Measurements from ENCODE around the gene LYPD6B. TPM values are rescaled to one million over a fixed set of nuclear protein-coding genes. Genes with fewer than 3 reads are reported as not detected.

The LYPD6B gene
- total RNA-seq, 1 donor from 2014 or later: 4.3 TPM

GRCh38 chr2:149112068-149112467 is 73.6 kb downstream of the LYPD6B start:
- no peak for DNase-seq (ENCODE audit: low spot score)

- DNase-seq (ENCODE audit: low spot score): no peak
Measured at GRCh38 chr2:149112713-149113112, 74.2 kb downstream of the LYPD6B start.

DNA sequence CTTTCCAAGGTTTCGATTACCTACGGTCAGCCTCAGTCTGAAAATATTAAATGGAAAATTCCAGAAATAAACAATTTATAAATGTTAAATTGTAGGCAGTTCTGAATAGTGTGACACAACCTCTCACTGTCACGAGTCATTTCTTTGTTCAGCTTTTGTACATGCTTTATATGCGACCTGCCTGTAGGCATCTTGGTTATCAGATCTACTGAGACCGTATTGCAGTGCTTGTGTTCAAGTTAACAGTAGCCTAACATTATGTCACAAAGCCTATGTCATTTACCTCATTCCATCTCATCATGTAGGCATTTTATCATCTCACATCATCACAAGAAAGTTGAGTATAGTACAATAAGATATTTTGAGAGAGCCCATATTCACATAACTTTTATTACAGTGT is 77.3 kb downstream of the LYPD6B start:
- no peak for DNase-seq (ENCODE audit: low spot score)

DNA sequence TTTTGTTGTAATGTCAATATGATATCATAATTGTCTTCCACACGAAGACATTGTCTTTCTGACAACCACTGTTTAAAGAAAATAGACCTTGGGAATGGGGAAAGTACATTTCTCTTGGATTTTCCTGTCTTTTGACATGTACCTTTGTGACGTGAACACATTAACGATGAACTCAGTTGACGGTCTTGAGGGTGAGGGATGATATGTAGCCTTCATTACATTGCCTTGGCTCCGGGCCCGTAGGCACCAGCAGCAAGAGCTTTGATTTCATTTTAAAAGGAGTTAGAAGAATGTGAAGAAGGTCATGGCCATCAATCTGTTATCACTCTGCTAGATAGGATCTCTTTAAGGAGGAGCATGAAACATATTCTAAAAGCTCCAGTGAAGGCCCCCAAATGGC is 80.9 kb downstream of the LYPD6B start:
- peak; percentile 74 for DNase-seq (ENCODE audit: low spot score)

DNA sequence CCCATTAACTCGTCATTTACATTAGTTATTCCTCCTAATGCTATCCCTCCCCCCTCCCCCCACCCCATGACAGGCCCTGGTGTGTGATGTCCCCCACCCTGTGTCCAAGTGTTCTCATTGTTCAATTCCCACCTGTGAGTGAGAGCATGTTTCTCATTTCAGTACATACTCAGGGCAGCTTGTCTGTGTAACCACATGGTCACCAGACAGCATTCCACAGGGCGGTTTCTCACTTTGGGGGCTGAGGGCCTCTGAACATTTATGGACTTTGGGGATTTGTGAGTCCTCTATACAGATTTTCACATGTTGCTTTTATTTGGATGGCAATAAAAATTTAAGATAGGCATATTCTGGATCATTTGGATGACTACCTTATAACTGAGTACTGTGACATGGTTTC is 84.0 kb downstream of the LYPD6B start:
- DNase-seq (ENCODE audit: low spot score): peak; percentile 82

- DNase-seq (ENCODE audit: low spot score): no peak
Measured at GRCh38 chr2:149125031-149125725, 86.7 kb downstream of the LYPD6B start.

DNA sequence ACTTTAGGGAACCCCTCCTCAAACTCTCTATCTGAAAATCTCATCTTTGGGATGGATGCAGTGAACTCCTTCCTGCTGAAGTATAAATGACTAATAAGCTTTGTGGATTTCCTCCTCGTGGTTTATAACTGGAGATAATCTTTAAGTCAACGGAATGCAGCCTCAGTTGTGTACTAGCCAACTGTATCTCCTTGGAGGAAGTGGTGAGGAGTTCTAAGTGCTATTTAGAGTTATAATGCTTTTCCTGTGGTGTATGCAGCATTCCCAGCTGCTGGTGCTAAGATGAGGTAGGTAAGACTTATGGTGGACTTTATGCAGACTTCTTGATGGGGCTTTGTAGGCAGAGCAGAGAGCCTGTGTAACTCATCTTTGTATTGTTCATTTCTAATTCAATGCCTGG is 90.9 kb downstream of the LYPD6B start:
- no peak for DNase-seq (ENCODE audit: low spot score)

GRCh38 chr2:149132339-149132738 is 93.8 kb downstream of the LYPD6B start:
- DNase-seq (ENCODE audit: low spot score): no peak

DNA sequence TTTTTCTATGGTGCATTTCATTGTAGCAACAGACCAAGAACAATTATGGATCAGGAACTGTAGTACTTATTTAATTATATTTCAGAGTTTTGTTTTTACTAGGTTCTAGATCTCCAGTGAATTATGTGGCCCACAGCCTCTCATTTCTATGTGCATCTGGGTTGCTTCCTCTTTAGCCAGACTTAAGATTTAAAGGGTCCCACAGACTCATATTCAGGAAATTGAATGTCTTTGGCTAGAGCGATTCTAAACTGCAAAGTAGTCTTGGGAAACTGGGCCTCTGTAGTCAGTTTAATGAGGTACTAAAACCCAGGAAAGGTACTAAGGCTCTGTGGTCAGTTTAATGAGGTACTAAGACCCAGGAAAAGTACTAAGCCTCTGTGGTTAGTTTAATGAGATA is 94.4 kb downstream of the LYPD6B start:
- DNase-seq (ENCODE audit: low spot score): no peak

GRCh38 chr2:149134335-149134923 is 95.9 kb downstream of the LYPD6B start:
- DNase-seq (ENCODE audit: low spot score): no peak

DNA sequence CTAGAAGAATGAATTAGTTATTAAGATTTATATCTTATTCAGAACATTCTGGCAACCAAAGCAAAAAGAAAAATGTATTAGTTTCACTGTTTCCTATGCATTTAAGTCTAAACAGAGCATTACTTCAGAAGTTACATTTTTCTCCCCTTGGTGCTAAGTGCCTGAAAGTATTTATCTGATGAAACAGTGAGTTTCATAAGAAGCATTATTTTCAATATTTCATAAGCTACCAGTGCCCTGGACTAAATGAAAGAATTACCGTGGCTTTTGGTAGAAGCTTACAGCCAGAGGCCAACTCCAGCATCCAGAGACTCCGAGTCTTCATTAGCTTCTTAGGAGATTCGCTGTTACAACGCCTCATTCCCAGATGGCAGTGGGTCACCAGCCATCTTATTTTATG is 97.6 kb downstream of the LYPD6B start:
- no peak for DNase-seq (ENCODE audit: low spot score)

DNA sequence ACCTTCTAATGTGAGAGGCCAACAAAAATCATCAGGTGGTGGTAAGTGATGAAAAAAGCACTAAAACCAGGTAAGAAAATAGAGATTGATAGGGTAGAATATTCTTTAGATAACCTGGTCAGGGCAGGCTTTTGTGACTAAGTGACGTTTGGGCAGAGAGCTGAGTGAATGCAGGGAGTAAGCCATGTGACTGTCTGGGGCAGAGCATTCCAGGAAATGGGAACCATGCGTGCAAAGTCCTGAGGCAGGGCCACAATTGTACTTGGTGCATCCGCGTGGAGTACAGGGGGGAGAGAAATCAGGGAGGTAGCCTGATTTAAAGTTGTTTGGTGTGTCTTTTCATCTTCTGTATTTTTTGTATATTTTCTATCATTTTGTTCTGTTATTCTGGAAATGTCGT is 102.5 kb downstream of the LYPD6B start:
- DNase-seq (ENCODE audit: low spot score): no peak

- no peak for DNase-seq (ENCODE audit: low spot score)
Measured at GRCh38 chr2:149143734-149144133, 105.2 kb downstream of the LYPD6B start.

DNA sequence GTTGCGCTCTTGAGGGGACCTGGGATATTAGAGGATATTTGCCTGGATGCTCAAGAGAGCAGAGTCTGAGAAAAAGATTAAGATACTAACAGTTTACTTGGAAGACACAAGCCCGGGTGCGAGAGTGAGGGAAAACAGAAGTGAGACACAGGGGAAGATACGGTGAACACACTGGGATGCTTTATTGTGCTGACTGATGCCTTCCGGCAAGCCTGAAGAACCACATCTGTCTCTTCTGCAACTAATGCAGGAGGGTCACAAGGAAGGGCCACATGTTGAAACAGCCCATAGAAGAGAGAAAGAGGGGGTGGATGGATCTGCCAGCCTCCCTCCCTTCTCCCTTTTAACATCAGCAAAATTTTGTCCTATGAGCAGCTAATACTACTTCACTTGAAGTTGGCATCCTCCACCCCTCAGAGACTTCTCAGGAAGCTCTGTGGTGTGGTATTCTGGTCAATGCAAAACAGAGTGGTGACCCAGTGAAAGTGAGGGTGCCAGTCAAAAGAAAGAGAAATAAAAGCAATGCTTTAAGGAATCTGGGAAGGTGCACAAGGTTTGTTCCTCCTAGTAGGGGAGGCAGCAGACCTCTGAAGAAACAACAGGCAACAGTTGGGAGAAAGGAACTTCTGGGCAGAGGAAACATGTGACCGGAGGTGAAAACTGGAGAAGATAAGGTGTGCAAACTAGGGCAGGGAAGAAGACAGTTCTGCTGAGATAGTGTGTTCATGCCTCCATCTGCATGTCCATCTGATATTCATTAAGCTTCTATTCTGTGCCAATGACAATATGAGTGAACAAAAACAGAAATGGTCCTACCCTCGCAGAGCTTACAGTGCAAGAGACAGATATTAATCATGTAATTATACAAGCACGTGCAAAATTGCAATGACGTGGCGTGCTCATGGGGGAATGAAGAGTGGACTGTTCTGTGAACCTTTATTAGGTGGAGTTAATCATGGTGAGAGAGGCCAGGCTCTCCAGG is 107.1 kb downstream of the LYPD6B start:
- no peak for DNase-seq (ENCODE audit: low spot score)

DNA sequence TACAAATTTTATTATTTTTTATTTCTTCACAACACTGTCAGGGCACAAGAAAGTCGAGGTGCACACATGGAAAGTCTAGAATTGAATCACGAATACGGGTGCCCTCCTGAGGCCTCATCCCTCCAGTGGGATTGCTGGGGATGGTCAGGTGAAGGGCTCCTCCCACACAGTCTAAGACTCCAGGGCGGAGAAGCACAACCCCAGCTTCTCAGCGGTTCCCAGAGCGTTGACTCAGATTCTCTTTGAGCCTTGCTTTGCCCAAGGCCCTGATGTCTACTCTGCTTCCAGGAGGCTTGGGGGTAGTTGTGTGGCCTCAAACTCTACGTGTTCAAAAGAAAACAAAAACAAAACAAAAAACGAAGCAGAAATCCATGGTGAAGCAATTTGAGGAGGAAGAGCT is 108.4 kb downstream of the LYPD6B start:
- no peak for DNase-seq (ENCODE audit: low spot score)

- no peak for DNase-seq (ENCODE audit: low spot score)
Measured at GRCh38 chr2:149148194-149149006, 109.9 kb downstream of the LYPD6B start.

GRCh38 chr2:149149007-149149297 is 110.5 kb downstream of the LYPD6B start:
- DNase-seq (ENCODE audit: low spot score): no peak

DNA sequence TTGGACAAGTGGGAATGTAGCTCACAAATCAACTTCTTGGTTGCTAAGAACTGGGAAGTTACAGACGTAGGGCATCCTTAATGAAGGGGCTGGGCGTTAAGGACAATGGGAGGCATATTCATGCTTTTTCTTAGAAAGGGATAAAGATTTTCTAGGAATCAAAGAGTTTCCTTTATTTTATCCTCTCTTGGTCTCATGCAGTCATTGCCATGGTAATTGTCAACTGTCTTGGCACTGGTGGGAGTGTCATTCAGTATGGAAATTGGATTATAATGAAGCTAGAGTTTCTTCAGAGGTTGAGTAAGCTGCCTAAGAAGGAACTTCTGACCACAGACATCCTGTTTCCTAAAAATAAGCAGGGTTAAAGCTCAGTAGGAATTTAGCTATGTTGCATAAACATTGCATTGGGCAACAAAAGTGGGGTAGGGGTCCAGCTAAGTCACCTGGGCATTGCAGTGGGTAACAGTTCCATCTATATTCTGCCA is 114.0 kb downstream of the LYPD6B start:
- DNase-seq (ENCODE audit: low spot score): peak; percentile 35

GRCh38 chr2:149155196-149155969 is 116.9 kb downstream of the LYPD6B start:
- peak; percentile 19 for DNase-seq (ENCODE audit: low spot score)

DNA sequence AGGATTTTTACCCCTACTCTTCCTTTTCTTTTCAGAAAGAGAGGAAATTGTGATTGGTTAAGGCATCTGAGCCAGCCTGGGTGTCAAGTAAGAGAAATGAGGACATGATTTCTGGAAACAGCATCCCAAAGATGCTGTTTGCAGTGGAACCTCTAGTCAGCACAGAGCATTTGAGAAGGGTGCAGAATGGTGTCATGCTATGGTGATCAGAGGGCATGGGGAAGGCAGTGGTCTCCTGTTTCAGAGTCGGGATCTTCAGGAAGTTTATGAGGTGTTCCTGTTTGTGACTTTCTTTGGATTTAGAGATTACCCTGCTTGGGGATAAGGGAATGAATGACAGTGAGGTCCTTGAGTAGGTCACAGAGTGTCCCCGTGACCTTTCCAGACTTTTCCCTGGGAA is 117.5 kb downstream of the LYPD6B start:
- DNase-seq (ENCODE audit: low spot score): no peak

All from umbilical cord (tissue), 2 donors.